H7 (cell line): ENCODE measurements around the gene PTX4. TPM values are rescaled to one million over a fixed set of nuclear protein-coding genes. Genes with fewer than 3 reads are reported as not detected.

ENCODE experiments used
- total RNA-seq: library from RNA; depleted of rRNA; stranded (reverse); fragments of >200 nt; shearing (Covaris generic); gene quantifications from 2 replicates; pipeline ENCODE4 v1.2.3, GENCODE V29; 2014; rRNA removed

The PTX4 gene
- total RNA-seq, 1 experiment from 2014 or later, result not detected

Other genes starting within 250 kb of the PTX4 start
- gene TPSAB1, start 248.2 kb downstream of the PTX4 start, total RNA-seq, result not detected in 2 replicates
- gene TPSD1, start 232.9 kb downstream of the PTX4 start, total RNA-seq, result not detected in 2 replicates
- 79.9 and 80.2 TPM in 2 replicates for gene UBE2I, start 179.3 kb downstream of the PTX4 start, total RNA-seq
- gene BAIAP3, start 155.3 kb downstream of the PTX4 start, total RNA-seq, result 2.6 and 5.7 TPM in 2 replicates
- 87.7 and 99.4 TPM in 2 replicates for gene TSR3, start 137.1 kb downstream of the PTX4 start, total RNA-seq
- 16.2 and 21.5 TPM in 2 replicates for gene GNPTG, start 137.0 kb downstream of the PTX4 start, total RNA-seq
- gene UNKL, start 74.2 kb downstream of the PTX4 start, total RNA-seq, result 22.0 and 24.3 TPM in 2 replicates
- gene UQCC4, start 68.2 kb downstream of the PTX4 start, total RNA-seq, result 30.0 and 32.8 TPM in 2 replicates
- not detected in 2 replicates for gene PERCC1, start 57.9 kb downstream of the PTX4 start, total RNA-seq
- gene CCDC154, start 44.4 kb downstream of the PTX4 start, total RNA-seq, result 0.11 TPM in 1 of 2 replicates, not detected in the other
- 39.1 and 42.6 TPM in 2 replicates for gene CLCN7, start 13.9 kb downstream of the PTX4 start, total RNA-seq
- 50.2 and 60.3 TPM in 2 replicates for gene TELO2, start 4.4 kb upstream of the PTX4 start, total RNA-seq
- 0.42 TPM in 1 of 2 replicates, not detected in the other for gene TMEM204, start 44.7 kb upstream of the PTX4 start, total RNA-seq
- 13.5 and 18.0 TPM in 2 replicates for gene IFT140, start 123.1 kb upstream of the PTX4 start, total RNA-seq
- 9.9 and 15.1 TPM in 2 replicates for gene CRAMP1, start 123.4 kb upstream of the PTX4 start, total RNA-seq
- 97.4 and 126 TPM in 2 replicates for gene JPT2, start 189.3 kb upstream of the PTX4 start, total RNA-seq
- 35.2 and 44.9 TPM in 2 replicates for gene MAPK8IP3, start 217.3 kb upstream of the PTX4 start, total RNA-seq